H9 (cell line): ENCODE measurements around the gene SAC3D1. TPM values are rescaled to one million over a fixed set of nuclear protein-coding genes. Genes with fewer than 3 reads are reported as not detected.
A peak's percentile ranks its signal among the peaks of the same experiment; 100 is the strongest.

ENCODE experiments used
- DNase-seq: peaks from one replicate; pipeline ENCODE4 v3.0.0-alpha.2; 2017
- H2AFZ ChIP-seq: one replicate; pipeline ENCODE4 v1.6.1; 2013; ENCODE audit warnings: mild to moderate bottlenecking, low read length, control low read depth, moderate library complexity
- H2AK5ac ChIP-seq: 2 replicates; pipeline ENCODE4 v1.6.1; 2013; ENCODE audit warnings: low read length, control low read depth, mixed read lengths; ENCODE audit not compliant: insufficient read length
- H2BK120ac ChIP-seq: one replicate; pipeline ENCODE4 v1.6.1; 2013; ENCODE audit warnings: low read depth, mild to moderate bottlenecking, low read length, control low read depth, inconsistent platforms; ENCODE audit not compliant: poor library complexity, severe bottlenecking
- H2BK12ac ChIP-seq: 2 replicates; pipeline ENCODE4 v1.6.1; 2013; ENCODE audit warnings: low read length, control low read depth, mixed read lengths, low read depth; ENCODE audit not compliant: insufficient read length
- H2BK15ac ChIP-seq: 2 replicates; pipeline ENCODE4 v1.6.1; 2013; ENCODE audit warnings: low read depth, low read length, control low read depth
- H2BK20ac ChIP-seq: one replicate; pipeline ENCODE4 v1.6.1; 2013; ENCODE audit warnings: low read depth, mild to moderate bottlenecking, low read length, control low read depth, inconsistent platforms; ENCODE audit not compliant: poor library complexity, severe bottlenecking
- H2BK5ac ChIP-seq: 2 replicates; pipeline ENCODE4 v1.6.1; 2013; ENCODE audit warnings: low read length, control low read depth, mixed read lengths; ENCODE audit not compliant: insufficient read length
- H3K14ac ChIP-seq: 2 replicates; pipeline ENCODE4 v1.6.1; 2013; ENCODE audit warnings: low read length, control low read depth; ENCODE audit not compliant: insufficient read depth
- H3K18ac ChIP-seq: 2 replicates; pipeline ENCODE4 v1.6.1; 2013; ENCODE audit warnings: low read depth, mild to moderate bottlenecking, mixed read lengths, low read length, control low read depth; ENCODE audit not compliant: insufficient read length
- H3K23ac ChIP-seq: 2 replicates; pipeline ENCODE4 v1.6.1; 2013; ENCODE audit warnings: low read length, control low read depth, mixed read lengths, low read depth; ENCODE audit not compliant: insufficient read length
- H3K23me2 ChIP-seq: 2 replicates; pipeline ENCODE4 v1.6.1; 2013; ENCODE audit warnings: low read depth, mild to moderate bottlenecking, mixed read lengths, low read length, control low read depth; ENCODE audit not compliant: insufficient read length, poor library complexity, severe bottlenecking
- H3K27ac ChIP-seq: 2 replicates; pipeline ENCODE4 v1.5.1; 2013; ENCODE audit warnings: low read length, control low read depth, mixed read lengths, low read depth; ENCODE audit not compliant: insufficient read length
- H3K27me3 ChIP-seq: 2 replicates; pipeline ENCODE4 v1.6.1; 2013; ENCODE audit warnings: low read length, control low read depth, inconsistent platforms; ENCODE audit not compliant: insufficient read depth
- H3K4ac ChIP-seq: 2 replicates; pipeline ENCODE4 v1.6.1; 2013; ENCODE audit warnings: low read depth, mild to moderate bottlenecking, control low read depth, inconsistent platforms, low read length, moderate library complexity
- H3K4me1 ChIP-seq: 2 replicates; pipeline ENCODE4 v1.6.1; 2013; ENCODE audit warnings: low read length, control low read depth, inconsistent platforms; ENCODE audit not compliant: insufficient read depth
- H3K4me2 ChIP-seq: 2 replicates; pipeline ENCODE4 v1.6.1; 2013; ENCODE audit warnings: low read length, control low read depth, mixed read lengths; ENCODE audit not compliant: insufficient read length, insufficient read depth
- H3K56ac ChIP-seq: 2 replicates; pipeline ENCODE4 v1.6.1; 2013; ENCODE audit warnings: low read depth, mild to moderate bottlenecking, mixed read lengths, low read length, control low read depth; ENCODE audit not compliant: insufficient read length
- H3K79me1 ChIP-seq: 2 replicates; pipeline ENCODE4 v1.6.1; 2013; ENCODE audit warnings: low read depth, mild to moderate bottlenecking, moderate library complexity, low read length, control low read depth, inconsistent platforms; ENCODE audit not compliant: insufficient read depth, poor library complexity, severe bottlenecking
- H3K79me2 ChIP-seq: 2 replicates; pipeline ENCODE4 v1.6.1; 2013; ENCODE audit warnings: low read length, control low read depth, inconsistent platforms; ENCODE audit not compliant: insufficient read depth
- H3K9ac ChIP-seq: 2 replicates; pipeline ENCODE4 v1.6.1; 2013; ENCODE audit warnings: low read length, control low read depth, mixed read lengths; ENCODE audit not compliant: insufficient read length; ENCODE audit errors: extremely low read depth
- H3K9me3 ChIP-seq: one replicate; pipeline ENCODE4 v1.6.1; 2013; ENCODE audit warnings: low read depth, low read length, inconsistent platforms; ENCODE audit not compliant: control insufficient read depth
- H3T11ph ChIP-seq: one replicate; pipeline ENCODE4 v1.6.1; 2013; ENCODE audit warnings: mild to moderate bottlenecking, low read length, control low read depth, inconsistent platforms
- H4K20me1 ChIP-seq: one replicate; pipeline ENCODE4 v1.6.1; 2013; ENCODE audit not compliant: control insufficient read depth, insufficient read length, insufficient read depth
- H4K5ac ChIP-seq: 2 replicates; pipeline ENCODE4 v1.6.1; 2013; ENCODE audit warnings: low read depth, mild to moderate bottlenecking, mixed read lengths, low read length, control low read depth; ENCODE audit not compliant: insufficient read length
- H4K8ac ChIP-seq: replicated peaks from 2 replicates; pipeline ENCODE4 v1.6.1; 2013; ENCODE audit warnings: low read length, control low read depth, mixed read lengths, low read depth; ENCODE audit not compliant: insufficient read length
- H4K91ac ChIP-seq: 2 replicates; pipeline ENCODE4 v1.6.1; 2013; ENCODE audit warnings: low read depth, mild to moderate bottlenecking, moderate library complexity, mixed read lengths, low read length, control low read depth; ENCODE audit not compliant: insufficient read length
- H3K27ac Mint-ChIP-seq, 3 experiments: 2 replicates in 2 of 3; 3 replicates in 1 of 3; pipeline ENCODE4 v1.8.0; 2020 to 2021; ENCODE audit warnings: mixed read lengths in 3 of 3, mild to moderate bottlenecking in 1 of 3, moderate library complexity in 1 of 3
- H3K27me3 Mint-ChIP-seq: 2 replicates; pipeline ENCODE4 v1.8.0; 2021; ENCODE audit warnings: low read depth, mild to moderate bottlenecking, moderate library complexity, mixed read lengths
- H3K36me3 Mint-ChIP-seq, 3 experiments: 2 replicates in 2 of 3; 3 replicates in 1 of 3; pipeline ENCODE4 v1.8.0; 2020 to 2021; ENCODE audit warnings: low read depth in 3 of 3, mixed read lengths in 3 of 3; ENCODE audit not compliant: insufficient read depth in 1 of 3
- H3K4me1 Mint-ChIP-seq, 2 experiments: 2 replicates each; pipeline ENCODE4 v1.8.0; 2020; ENCODE audit warnings: mixed read lengths in 2 of 2
- H3K4me3 Mint-ChIP-seq, 2 experiments: 2 replicates in 1 of 2; 3 replicates in 1 of 2; pipeline ENCODE4 v1.8.0; 2020 to 2021; ENCODE audit warnings: mild to moderate bottlenecking in 2 of 2, mixed read lengths in 2 of 2, moderate library complexity in 1 of 2
- H3K9me3 Mint-ChIP-seq, 2 experiments: 2 replicates in 1 of 2; 3 replicates in 1 of 2; pipeline ENCODE4 v1.8.0; 2020; ENCODE audit warnings: mild to moderate bottlenecking in 2 of 2, mixed read lengths in 2 of 2, moderate library complexity in 1 of 2
- WGBS: extraction: QIAGEN DNeasy Blood & Tissue Kit; methylation state at CpG from one replicate; pipeline ENCODE4 v1.1.7; 2013; ENCODE audit warnings: missing lambda C conversion rate, low lambda C conversion rate, mixed read lengths; ENCODE audit not compliant: insufficient read length; ENCODE audit errors: extremely low coverage; 5-methylcytosine and 5-hydroxymethylcytosine counted together
- total RNA-seq: library from RNA; stranded (reverse); gene quantifications from 2 replicates; pipeline ENCODE4 v1.2.1, GENCODE V29; 2021
- TF ChIP-seq, protein P1 (sequence below): fragments of 200-600 bp; sonication (generic); conservative IDR thresholded peaks from 3 replicates; pipeline ENCODE4 v1.8.0; 2021; ENCODE audit warnings: antibody characterized with exemption, mild to moderate bottlenecking

Gene SAC3D1
- total RNA-seq, 1 experiment from 2014 or later = 20.7 TPM

DNA sequence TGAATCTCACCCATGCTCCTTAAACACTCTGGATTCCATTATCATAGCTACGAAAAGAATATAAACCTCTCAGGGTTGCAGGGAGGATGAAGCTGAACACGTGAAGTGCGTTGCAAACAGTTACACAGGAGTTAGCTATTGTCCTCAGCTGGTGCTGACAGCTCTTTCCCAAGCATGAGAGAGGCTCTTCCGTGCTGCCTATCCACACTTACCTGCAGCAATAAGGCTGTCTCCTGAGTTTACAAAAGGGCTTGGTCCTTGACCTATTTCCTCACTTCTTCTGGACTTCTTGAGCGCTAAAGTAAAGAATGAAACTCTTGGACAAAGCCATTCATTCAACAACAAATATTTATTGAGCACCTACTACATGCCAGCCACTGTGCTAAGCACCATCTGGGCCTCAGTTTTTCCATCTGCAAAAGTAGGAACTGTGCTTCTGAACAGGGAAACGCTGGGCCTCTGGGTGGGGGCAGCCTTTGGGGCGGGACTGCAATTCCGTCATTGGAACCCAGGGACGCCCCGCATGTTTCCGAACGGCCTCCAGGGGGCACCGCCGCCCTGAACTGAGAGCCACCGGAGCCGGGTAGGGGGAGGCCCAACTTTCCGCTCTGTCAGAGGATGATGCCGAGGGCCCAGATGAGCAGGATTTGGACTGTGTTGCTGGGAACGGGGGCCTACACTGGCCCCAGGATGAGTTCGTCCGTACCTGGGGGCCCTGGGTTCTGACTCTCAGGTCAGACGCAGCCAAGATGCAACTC, 27.7 kb upstream of the SAC3D1 start:
- Histone ChIP-seq H4K5ac (no peak overlapping the region), H3T11ph (no peak overlapping the region), H3K23me2 (peaks cover 7% of the 10 kb centered on the region), H2BK15ac (peak overlapping the region; percentile 91; the same call in 1 of the 2 replicates), H3K14ac (peak overlapping the region; percentile 89; the same call in 1 of the 2 replicates), H2AFZ (no peak overlapping the region), H3K4me2 (peak overlapping the region; percentile 41), H4K8ac (no peak overlapping the region), H2BK12ac (no peak overlapping the region), H2BK20ac (no peak overlapping the region), H3K23ac (no peak overlapping the region), H3K56ac (no peak overlapping the region), H3K9me3 (no peaks in the 10 kb centered on the region), H3K9ac (peak overlapping the region; percentile 66), H3K27ac (no peak overlapping the region), H3K79me1 (peaks cover 2% of the 10 kb centered on the region), H4K91ac (no peak overlapping the region), H2AK5ac (no peak overlapping the region), H4K20me1 (no peaks in the 10 kb centered on the region), H3K4ac (no peak overlapping the region; the same call in 1 of the 2 replicates), H3K4me1 (no peaks in the 10 kb centered on the region), H3K79me2 (no peaks in the 10 kb centered on the region), H3K18ac (peak overlapping the region; percentile 90), H3K27me3 (no peaks in the 10 kb centered on the region), H2BK120ac (no peak overlapping the region), H2BK5ac (no peak overlapping the region)
- Mint-ChIP-seq H3K9me3 (no peaks in the 10 kb centered on the region), H3K36me3 (peaks cover 14 to 32% (median 22%) of the 10 kb centered on the region in 3 experiments), H3K27ac (peak overlapping the region; percentile 92 to 98 (median 97); a peak in 6 of 7 replicates), H3K27me3 (no peaks in the 10 kb centered on the region; the same call in 1 of the 2 replicates), H3K4me1 (peaks cover 6 to 9% of the 10 kb centered on the region in 2 experiments), H3K4me3 (peak overlapping the region; percentile 75 to 87)
- no CpG with 5 or more reads among the region's 22 CpGs for WGBS
- TF ChIP-seq, protein P1, sequence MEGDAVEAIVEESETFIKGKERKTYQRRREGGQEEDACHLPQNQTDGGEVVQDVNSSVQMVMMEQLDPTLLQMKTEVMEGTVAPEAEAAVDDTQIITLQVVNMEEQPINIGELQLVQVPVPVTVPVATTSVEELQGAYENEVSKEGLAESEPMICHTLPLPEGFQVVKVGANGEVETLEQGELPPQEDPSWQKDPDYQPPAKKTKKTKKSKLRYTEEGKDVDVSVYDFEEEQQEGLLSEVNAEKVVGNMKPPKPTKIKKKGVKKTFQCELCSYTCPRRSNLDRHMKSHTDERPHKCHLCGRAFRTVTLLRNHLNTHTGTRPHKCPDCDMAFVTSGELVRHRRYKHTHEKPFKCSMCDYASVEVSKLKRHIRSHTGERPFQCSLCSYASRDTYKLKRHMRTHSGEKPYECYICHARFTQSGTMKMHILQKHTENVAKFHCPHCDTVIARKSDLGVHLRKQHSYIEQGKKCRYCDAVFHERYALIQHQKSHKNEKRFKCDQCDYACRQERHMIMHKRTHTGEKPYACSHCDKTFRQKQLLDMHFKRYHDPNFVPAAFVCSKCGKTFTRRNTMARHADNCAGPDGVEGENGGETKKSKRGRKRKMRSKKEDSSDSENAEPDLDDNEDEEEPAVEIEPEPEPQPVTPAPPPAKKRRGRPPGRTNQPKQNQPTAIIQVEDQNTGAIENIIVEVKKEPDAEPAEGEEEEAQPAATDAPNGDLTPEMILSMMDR = peak; percentile 75
- peak; percentile 90 for DNase-seq
